ENCODE measurements around the gene UBE2K. TPM values are rescaled to one million over a fixed set of nuclear protein-coding genes. Genes with fewer than 3 reads are reported as not detected.
"Not testable (repeated sequence)": the region's sequence is repeated elsewhere in the genome, so short reads cannot be mapped to it uniquely, and the experiment has no call there.

The UBE2K gene
- total RNA-seq, 1 donor: 10.8 TPM

DNA sequence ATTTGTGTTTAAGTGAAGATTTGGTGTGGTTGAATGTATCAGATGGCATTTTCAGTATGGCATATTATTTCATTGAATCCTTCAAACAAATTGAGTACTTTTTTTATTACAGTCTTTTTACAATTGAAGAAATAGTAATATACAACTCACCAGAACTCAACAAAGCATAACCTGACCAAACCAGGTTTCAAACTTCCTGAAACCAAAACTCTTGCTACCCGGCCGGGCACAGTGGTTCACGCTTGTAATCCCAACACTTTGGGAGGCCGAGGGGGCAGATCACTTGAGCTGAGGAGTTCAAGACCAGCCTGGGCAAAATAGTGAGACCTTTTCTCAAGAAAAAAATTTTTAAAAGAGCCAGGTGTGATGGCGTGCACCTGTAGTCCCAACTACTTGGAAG is 94.2 kb downstream of the UBE2K start:
- no peak for DNase-seq (ENCODE audit: low read depth in 2 of 3, low spot score in 2 of 3)

DNA sequence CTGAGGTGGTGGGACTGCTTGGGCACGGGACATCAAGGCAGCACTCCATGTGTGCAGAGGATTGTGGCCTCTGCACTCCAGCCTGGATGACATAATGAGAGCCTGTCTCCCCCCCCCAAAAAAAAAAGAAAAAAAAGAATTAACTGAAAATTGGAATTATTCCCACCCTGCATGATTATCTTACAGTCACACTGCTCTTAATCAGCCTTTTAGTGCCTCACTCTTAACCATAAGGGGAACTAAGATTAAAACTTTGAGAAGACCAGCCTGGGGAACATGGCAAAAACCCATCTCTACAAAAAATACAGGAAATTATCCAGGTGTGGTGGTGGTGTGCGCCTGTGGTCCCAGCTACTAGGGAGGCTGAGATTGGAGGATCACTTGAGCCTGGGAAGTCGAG is 94.6 kb downstream of the UBE2K start:
- DNase-seq (ENCODE audit: low read depth in 2 of 3, low spot score in 2 of 3): peak in 2 of 3 donors; percentile 28 to 52

DNA sequence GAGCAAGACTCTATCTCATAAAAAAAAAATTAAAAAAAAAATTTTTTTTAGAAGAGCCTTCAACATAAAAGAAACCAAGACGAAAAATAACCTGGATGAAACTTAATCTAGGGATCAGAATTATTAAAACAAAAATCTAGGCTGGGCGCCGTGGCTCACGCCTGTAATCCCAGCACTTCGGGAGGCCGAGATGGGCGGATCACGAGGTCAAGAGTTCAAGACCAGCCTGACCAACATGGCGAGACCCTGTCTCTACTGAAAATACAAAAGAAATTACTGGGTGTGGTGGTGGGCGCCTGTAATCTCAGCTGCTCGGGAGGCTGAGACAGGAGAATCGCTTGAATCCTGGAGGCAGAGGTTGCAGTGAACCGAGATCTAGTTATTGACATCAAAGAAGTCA is 95.0 kb downstream of the UBE2K start:
- DNase-seq (ENCODE audit: low read depth in 2 of 3, low spot score in 2 of 3): not testable (repeated sequence)

DNA sequence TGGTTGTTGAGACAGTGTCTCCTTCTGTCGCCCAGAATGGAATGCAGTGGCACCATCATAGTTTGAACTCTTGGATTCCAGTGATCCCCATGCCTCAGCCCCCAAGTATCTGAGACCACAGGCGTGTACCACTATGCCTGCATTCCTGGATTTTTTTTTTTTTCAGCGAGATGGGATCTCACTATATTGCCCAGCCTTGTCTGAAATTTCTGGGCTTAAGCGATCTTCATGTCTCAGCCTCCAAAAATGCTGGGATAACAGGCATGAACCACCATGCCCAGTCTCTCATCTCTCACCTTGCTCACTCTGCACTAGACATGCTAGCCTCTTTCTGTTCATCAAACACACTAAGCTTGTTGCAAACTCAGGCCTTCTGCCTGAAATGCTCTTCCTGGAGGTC is 104.1 kb downstream of the UBE2K start:
- no peak for DNase-seq (ENCODE audit: low read depth in 2 of 3, low spot score in 2 of 3)

DNA sequence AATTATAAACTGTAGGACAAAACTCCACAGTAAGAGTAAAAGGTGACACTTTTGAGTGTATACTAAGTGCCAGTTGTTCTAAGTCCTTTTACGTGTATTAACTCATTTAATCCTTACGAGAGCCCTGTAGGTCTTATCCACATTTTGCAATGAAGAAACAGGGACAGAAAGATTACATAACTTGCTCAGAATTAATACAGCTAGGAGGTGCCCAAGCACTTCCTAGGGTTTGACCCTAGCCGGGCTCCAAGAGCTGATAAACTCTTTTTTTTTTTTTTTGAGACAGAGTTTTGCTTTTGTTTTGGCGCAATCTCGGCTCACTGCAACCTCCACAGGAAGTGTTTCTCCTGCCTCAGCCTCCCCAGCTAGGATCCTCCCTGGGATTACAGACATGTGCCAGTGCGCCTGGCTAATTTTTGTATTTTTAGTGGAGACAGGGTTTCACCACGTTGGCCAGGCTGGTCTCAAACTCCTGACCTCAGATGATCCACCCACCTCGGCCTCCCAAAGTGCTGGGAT is 110.4 kb downstream of the UBE2K start:
- no peak for DNase-seq (ENCODE audit: low read depth in 2 of 3, low spot score in 2 of 3)

DNA sequence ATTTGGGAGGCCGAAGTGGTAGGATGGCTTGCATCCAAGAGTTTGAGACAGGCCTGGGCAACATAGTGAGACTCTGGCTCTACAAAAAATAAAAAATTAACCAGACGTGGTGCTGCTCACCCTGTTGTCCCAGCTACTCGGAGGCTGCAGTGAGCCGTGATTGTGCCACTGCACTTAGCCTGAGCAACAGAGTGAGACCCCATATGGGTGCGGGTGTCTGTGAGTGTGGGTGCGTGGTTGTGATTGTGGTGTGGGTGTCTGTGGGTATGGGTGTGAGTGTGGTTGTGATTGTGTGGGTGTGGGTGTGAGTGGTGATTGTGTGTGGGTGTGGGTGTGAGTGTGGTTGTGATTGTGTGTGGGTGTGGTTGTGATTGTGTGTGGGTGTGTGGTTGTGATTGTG is 114.6 kb downstream of the UBE2K start:
- DNase-seq (ENCODE audit: low read depth in 2 of 3, low spot score in 2 of 3): peak in 1 of 3 donors; percentile 56

DNA sequence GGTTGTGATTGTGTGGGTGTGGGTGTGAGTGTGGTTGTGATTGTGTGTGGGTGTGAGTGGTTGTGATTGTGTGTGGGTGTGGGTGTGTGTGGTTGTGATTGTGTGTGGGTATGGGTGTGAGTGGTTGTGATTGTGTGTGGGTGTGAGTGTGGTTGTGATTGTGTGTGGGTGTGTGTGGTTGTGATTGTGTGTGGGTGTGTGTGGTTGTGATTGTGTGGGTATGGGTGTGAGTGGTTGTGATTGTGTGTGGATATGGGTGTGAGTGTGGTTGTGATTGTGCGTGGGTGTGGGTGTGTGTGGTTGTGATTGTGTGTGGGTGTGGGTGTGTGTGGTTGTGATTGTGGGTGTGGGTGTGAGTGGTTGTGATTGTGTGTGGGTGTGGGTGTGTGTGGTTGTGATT is 115.1 kb downstream of the UBE2K start:
- DNase-seq (ENCODE audit: low read depth in 2 of 3, low spot score in 2 of 3): not testable (repeated sequence)

DNA sequence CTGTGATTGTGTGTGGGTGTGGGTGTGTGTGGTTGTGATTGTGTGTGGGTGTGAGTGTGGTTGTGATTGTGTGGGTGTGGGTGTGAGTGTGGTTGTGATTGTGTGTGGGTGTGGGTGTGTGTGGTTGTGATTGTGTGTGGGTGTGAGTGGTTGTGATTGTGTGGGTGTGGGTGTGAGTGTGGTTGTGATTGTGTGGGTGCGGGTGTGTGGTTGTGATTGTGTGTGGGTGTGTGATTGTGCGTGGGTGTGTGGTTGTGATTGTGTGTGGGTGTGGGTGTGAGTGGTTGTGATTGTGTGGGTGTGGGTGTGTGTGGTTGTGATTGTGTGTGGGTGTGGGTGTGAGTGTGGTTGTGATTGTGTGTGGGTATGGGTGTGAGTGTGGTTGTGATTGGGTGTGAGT is 115.8 kb downstream of the UBE2K start:
- not testable (repeated sequence) for DNase-seq (ENCODE audit: low read depth in 2 of 3, low spot score in 2 of 3)

DNA sequence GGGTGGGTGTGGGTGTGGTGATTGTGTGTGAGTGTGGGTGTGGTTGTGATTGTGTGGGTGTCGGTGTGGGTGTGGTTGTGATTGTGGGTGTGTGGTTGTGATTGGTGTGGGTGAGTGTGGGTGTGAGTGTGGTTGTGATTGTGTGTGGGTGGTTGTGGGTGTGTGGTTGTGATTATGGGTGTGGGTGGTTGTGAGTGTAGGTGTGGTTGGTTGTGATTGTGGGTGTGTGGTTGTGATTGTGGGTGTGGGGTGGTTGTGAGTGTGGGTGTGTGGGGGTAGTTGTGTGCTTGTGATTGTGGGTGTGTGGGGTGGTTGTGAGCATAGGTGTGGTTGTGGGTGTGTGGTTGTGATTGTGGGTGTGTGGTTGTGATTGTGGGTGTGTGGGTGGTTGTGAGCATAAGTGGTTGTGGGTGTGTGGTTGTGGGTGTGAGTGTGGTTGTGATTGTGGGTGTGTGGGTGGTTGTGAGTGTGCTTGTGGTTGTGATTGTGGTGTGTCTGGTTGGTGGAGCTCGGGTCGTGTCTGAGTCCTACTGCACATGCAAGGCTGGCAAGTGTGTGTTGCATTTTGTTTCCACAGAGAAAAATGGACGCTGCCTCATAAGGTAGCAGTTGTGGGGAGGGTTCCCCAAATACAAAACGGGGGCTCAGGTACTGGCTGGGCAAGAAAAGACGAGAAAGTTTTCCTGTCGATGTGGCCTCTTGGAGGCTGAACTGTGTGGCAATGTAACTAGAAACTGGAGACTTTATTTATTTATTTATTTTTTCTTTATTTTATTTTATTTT is 116.7 kb downstream of the UBE2K start:
- DNase-seq (ENCODE audit: low read depth in 2 of 3, low spot score in 2 of 3): peak in 1 of 3 donors; percentile 42

DNA sequence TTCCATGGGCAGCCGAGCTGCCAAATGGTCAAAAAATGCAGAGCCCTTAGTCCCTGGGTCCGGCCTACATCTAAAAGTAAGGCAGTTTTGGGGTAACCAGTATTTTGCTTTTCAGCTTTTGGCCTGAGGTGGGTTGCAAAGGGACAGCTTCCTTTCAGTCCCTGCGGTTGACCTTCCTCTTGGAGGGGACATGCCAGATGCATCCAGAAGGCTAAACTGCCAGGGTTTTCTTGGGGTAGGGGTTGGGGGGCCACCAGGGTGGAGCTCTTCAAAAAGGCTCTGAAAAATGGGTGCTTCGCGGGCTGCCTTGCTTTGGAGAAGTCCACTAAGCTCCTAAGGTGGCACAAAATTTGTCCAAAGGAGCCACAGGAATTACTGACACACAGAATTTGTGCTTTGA is 120.7 kb downstream of the UBE2K start:
- no peak for DNase-seq (ENCODE audit: low read depth in 2 of 3, low spot score in 2 of 3)

DNA sequence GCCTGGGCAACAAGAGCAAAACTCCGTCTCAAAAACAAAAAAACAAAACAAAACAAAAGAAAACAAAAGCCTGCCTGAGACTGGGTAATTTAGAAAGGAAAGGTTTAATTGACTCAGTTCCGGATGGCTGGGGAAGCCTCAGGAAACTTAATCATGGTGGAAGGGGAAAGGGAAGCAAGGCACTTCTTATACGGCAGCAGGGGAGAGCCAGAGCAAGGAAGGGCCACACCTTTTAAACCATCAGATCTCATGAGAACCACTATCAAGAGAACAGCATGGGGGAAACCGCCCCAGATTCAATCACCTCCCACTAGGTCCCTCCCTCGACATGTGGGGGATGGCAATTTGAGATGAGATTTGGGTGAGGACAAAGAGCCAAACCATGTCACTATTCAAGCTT is 122.2 kb downstream of the UBE2K start:
- DNase-seq (ENCODE audit: low read depth in 2 of 3, low spot score in 2 of 3): no peak

DNA sequence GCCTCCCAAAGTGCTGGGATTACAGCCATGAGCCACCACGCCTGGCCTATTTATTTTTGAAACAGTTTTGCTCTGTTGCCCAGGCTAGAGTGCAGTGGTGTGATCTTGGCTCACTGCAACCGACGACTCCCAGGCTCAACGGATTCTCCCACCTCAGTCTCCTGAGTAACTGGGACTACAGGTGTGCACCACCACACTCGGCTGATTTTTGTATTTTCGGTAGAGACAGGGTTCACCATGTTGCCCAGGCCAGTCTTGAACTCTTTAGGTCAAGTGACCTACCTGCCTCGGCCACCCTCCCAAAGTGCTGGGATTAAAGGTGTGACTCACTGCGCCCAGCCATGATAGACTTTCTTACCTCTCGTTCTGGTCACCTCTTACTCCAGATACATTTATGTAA is 124.0 kb downstream of the UBE2K start:
- DNase-seq (ENCODE audit: low read depth in 2 of 3, low spot score in 2 of 3): no peak

DNA sequence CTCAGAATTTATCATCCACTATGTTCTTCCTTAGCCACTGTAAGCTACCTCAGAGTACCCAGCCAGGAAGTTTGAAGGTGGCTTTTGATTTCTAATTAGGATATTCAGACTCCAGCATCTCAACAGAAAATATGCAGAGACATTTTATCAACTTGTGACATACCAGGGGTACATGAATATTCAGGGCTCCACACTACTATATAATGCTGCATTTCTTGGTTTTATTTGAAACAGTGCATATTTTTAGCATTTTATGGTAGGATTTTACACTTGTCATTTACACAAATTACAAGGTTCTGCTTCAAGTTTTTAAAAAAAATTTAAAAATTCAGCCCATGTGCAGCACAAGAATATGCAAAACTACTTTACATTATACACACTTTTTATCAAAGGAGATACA is 124.7 kb downstream of the UBE2K start:
- DNase-seq (ENCODE audit: low read depth in 2 of 3, low spot score in 2 of 3): no peak

DNA sequence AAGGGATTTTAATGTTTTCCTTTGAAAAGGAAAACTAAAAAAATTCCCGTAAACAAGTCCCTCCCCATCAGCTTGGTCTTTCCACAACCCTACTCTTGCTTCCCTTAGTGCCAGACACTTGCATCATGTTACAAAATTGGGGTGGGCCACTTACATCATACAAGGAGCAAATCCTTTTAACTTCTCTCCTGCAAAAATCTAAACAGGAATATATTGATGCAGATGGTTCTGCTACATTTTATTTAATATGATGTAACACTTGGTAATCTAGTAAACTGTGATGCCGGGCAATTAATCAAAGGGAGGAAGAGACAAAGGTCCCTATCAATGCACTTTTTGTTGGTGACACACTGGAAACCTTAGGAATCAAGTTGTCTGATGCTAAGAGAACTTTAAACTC is 125.3 kb downstream of the UBE2K start:
- no peak for DNase-seq (ENCODE audit: low read depth in 2 of 3, low spot score in 2 of 3)

DNA sequence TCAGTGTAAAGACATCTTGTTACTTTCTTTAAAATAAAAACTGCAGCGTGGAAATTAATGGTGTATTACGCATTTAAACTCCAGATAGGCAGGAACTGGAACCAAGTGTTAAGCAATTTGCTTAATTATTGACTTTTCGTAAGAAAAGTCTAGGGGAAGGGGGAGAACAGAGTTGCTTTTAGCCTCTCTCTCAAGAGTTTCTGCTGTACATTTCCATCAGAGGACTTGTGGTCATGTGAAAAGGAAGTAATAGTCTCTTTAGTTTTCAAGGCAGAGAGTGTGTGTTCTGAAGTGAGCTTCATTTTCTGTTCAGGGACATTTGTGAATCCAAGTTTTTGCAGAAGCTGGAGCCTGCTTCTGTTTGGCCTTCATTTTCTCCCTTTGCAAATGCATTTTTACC is 127.2 kb downstream of the UBE2K start:
- DNase-seq (ENCODE audit: low read depth in 2 of 3, low spot score in 2 of 3): peak in 1 of 3 donors; percentile 37

DNA sequence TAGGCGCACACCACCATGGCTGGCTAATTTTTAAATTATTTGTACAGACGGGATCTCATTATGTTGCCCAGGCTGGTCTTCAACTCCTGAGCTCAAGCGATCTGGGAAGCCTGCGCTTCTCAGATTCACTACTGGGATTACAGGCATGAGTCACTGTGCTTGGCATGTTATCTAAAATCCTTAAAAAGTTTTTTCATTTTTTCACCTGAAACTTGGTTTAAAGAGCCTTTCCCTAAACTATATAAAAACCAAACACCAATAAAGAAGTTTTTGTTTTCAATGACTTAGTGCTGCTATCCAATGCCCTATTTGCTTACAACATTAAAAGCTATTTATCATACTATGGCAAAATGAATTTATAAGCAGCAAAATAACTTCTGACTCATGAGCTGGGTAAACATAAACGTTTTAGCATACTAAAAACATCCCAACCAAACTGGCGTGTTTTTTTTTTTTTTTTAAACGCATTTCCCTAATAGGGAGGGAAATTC is 127.8 kb downstream of the UBE2K start:
- DNase-seq (ENCODE audit: low read depth in 2 of 3, low spot score in 2 of 3): no peak

Small RNA genes within 50 kb of the gene (small RNA-seq; reads per million reads assigned to genes)
- gene RF00019 (not detected), gene RN7SL558P (not detected)

Other genes with a start within 250 kb of the UBE2K start
- 1,693 TPM for gene RPL9, start 239.2 kb upstream of the UBE2K start, total RNA-seq
- gene LIAS, start 239.1 kb upstream of the UBE2K start, total RNA-seq: 5.4 TPM
- 7.5 TPM for gene UGDH, start 170.7 kb upstream of the UBE2K start, total RNA-seq
- gene SMIM14, start 59.3 kb upstream of the UBE2K start, total RNA-seq: 4.6 TPM